CD14-positive monocyte (primary cell): ENCODE results near the gene MMP7. TPM values are rescaled to one million over a fixed set of nuclear protein-coding genes. Genes with fewer than 3 reads are reported as not detected.

Source experiments
- DNase-seq, 3 donors: peaks; one replicate each; pipeline ENCODE4 v3.0.0-alpha.2; 2011 to 2022
- H2AFZ ChIP-seq: 2 replicates; pipeline ENCODE4 v1.6.0; 2012; ENCODE audit warnings: mild to moderate bottlenecking, low read depth, low read length, inconsistent platforms; ENCODE audit not compliant: insufficient read depth, poor library complexity, severe bottlenecking
- H3K27ac ChIP-seq, 2 donors: 1 replicate in 1 of 2; 2 replicates in 1 of 2; pipeline ENCODE4 v1.5.1; 2012 to 2013; ENCODE audit warnings: low read length in 2 of 2, control low read depth in 1 of 2, inconsistent platforms in 1 of 2, low read depth in 1 of 2, mild to moderate bottlenecking in 1 of 2
- H3K27me3 ChIP-seq, 2 donors: one replicate each; pipeline versions ENCODE4 v1.6.0 to v1.6.1; 2011 to 2013; ENCODE audit warnings: low read length in 2 of 2; ENCODE audit not compliant: control insufficient read depth in 2 of 2, insufficient read depth in 2 of 2
- H3K36me3 ChIP-seq, 2 donors: replicated peaks in 1 of 2; 1 replicate in 1 of 2; 2 replicates in 1 of 2; pipeline versions ENCODE4 v1.5.1 to v1.6.1; 2012 to 2013; ENCODE audit warnings: low read length in 2 of 2, control low read depth in 1 of 2, inconsistent platforms in 1 of 2, mild to moderate bottlenecking in 1 of 2; ENCODE audit not compliant: insufficient read depth in 2 of 2, control insufficient read depth in 1 of 2
- H3K4me1 ChIP-seq, 2 donors: 1 replicate in 1 of 2; 2 replicates in 1 of 2; pipeline versions ENCODE4 v1.5.1 to v1.6.1; 2012 to 2013; ENCODE audit warnings: low read length in 2 of 2, control low read depth in 1 of 2, inconsistent platforms in 1 of 2, mild to moderate bottlenecking in 1 of 2, moderate library complexity in 1 of 2; ENCODE audit not compliant: insufficient read depth in 2 of 2, control insufficient read depth in 1 of 2
- H3K4me2 ChIP-seq: replicated peaks from 2 replicates; pipeline ENCODE3; 2012; ENCODE audit warnings: low read length, moderate library complexity, mild to moderate bottlenecking; ENCODE audit not compliant: poor library complexity, severe bottlenecking; ENCODE audit errors: extremely low read depth
- H3K4me3 ChIP-seq, 3 experiments: fragments of 200-600 bp in 1 of 3; sonication (generic) in 1 of 3; replicated peaks in 1 of 3; 1 replicate in 2 of 3; 2 replicates in 1 of 3; pipeline ENCODE4 v1.5.1; 2011 to 2013; ENCODE audit warnings: low read length in 3 of 3, mild to moderate bottlenecking in 3 of 3, control low read depth in 2 of 3, low read depth in 2 of 3, inconsistent platforms in 1 of 3, moderate library complexity in 1 of 3
- H3K79me2 ChIP-seq: 2 replicates; pipeline ENCODE4 v1.6.0; 2012; ENCODE audit warnings: mild to moderate bottlenecking, control low read depth, inconsistent platforms, low read length, moderate library complexity; ENCODE audit not compliant: insufficient read depth
- H3K9ac ChIP-seq: 2 replicates; pipeline ENCODE4 v1.6.0; 2017; ENCODE audit warnings: low read length, mild to moderate bottlenecking; ENCODE audit not compliant: insufficient read depth, poor library complexity, severe bottlenecking
- H3K9me3 ChIP-seq, 2 donors: replicated peaks in 1 of 2; 1 replicate in 1 of 2; 2 replicates in 1 of 2; pipeline versions ENCODE4 v1.5.1 to v1.6.1; 2012 to 2013; ENCODE audit warnings: low read length in 2 of 2, control low read depth in 1 of 2; ENCODE audit not compliant: control insufficient read depth in 1 of 2, insufficient read depth in 1 of 2
- H4K20me1 ChIP-seq: 2 replicates; pipeline ENCODE4 v1.6.0; 2012; ENCODE audit warnings: mild to moderate bottlenecking, low read length, control low read depth, moderate library complexity; ENCODE audit not compliant: insufficient read depth
- H3K27ac Mint-ChIP-seq, 7 donors: one replicate each; pipeline ENCODE4 v1.8.0; 2020; ENCODE audit warnings: mild to moderate bottlenecking in 7 of 7, mixed read lengths in 7 of 7, moderate library complexity in 6 of 7, inconsistent platforms in 2 of 7
- H3K27me3 Mint-ChIP-seq, 3 donors: one replicate each; pipeline ENCODE4 v1.8.0; 2021 to 2022; ENCODE audit warnings: low read depth in 3 of 3, mild to moderate bottlenecking in 3 of 3, mixed read lengths in 3 of 3, moderate library complexity in 3 of 3, inconsistent platforms in 1 of 3
- H3K36me3 Mint-ChIP-seq, 2 donors: one replicate each; pipeline ENCODE4 v1.8.0; 2020; ENCODE audit warnings: mixed read lengths in 2 of 2, inconsistent platforms in 1 of 2, mild to moderate bottlenecking in 1 of 2
- H3K4me1 Mint-ChIP-seq: one replicate; pipeline ENCODE4 v1.8.0; 2020; ENCODE audit warnings: mild to moderate bottlenecking, mixed read lengths
- H3K4me3 Mint-ChIP-seq, 2 donors: one replicate each; pipeline ENCODE4 v1.8.0; 2020; ENCODE audit warnings: mild to moderate bottlenecking in 2 of 2, mixed read lengths in 2 of 2, moderate library complexity in 1 of 2
- H3K9me3 Mint-ChIP-seq, 7 donors: one replicate each; pipeline ENCODE4 v1.8.0; 2020 to 2022; ENCODE audit warnings: mixed read lengths in 7 of 7, mild to moderate bottlenecking in 6 of 7, moderate library complexity in 6 of 7, inconsistent platforms in 2 of 7
- CTCF ChIP-seq: fragments of 200-600 bp; IDR thresholded peaks from one replicate; pipeline ENCODE4 v1.8.0; 2022; ENCODE audit warnings: antibody characterized with exemption, mild to moderate bottlenecking
- WGBS: methylation state at CpG from one replicate; pipeline ENCODE4 v1.1.5; 2013; ENCODE audit warnings: missing lambda C conversion rate; ENCODE audit not compliant: insufficient coverage; 5-methylcytosine and 5-hydroxymethylcytosine counted together
- intact Hi-C, 2 donors: fragments of 100-400 bp; cut with micrococcal nuclease; formaldehyde crosslinking; loops; one replicate each; pipeline versions ENCODE4 v1.15.0 to v1.15.1; 2023
- polyA plus RNA-seq, 3 donors: library from polyadenylated mRNA; depleted of rRNA in 1 of 3; unstranded in 2 of 3; stranded (reverse) in 1 of 3; fragments of 300-500 nt in 2 of 3; fragments of >200 nt in 1 of 3; fragmentation: Illumina TruSeq in 2 of 3; gene quantifications; 1 replicate in 2 of 3; 2 replicates in 1 of 3; pipeline ENCODE4 v1.2.3, GENCODE V29; 2012 to 2021

Gene MMP7
- polyA plus RNA-seq, 3 donors = not detected

GRCh38 chr11:102559839-102560238 is 29.3 kb upstream of the MMP7 start:
- Histone ChIP-seq H3K9ac (no peak overlapping the region), H3K79me2 (no peaks in the 10 kb centered on the region), H3K4me2 (no peak overlapping the region), H4K20me1 (no peaks in the 10 kb centered on the region), H3K36me3 (no peaks in the 10 kb centered on the region), H3K4me3 (no peak overlapping the region), H3K9me3 (peaks cover 0 to 8% of the 10 kb centered on the region in 2 donors), H3K27me3 (no peaks in the 10 kb centered on the region), H3K27ac (no peak overlapping the region), H2AFZ (no peak overlapping the region), H3K4me1 (peaks cover 7 to 20% of the 10 kb centered on the region in 2 donors)
- no peak for TF ChIP-seq CTCF
- H3K4me1 Mint-ChIP-seq = peaks cover 40% of the 10 kb centered on the region
- H3K36me3 Mint-ChIP-seq = no peaks in the 10 kb centered on the region
- intact Hi-C loops = no loop called here
- H3K9me3 Mint-ChIP-seq = peaks cover 0 to 9% (median 6%) of the 10 kb centered on the region in 7 donors
- H3K4me3 Mint-ChIP-seq = no peak overlapping the region
- no peak overlapping the region for H3K27ac Mint-ChIP-seq
- DNase-seq = no peak
- peaks cover 0 to 2% (median 0%) of the 10 kb centered on the region in 3 donors for H3K27me3 Mint-ChIP-seq

GRCh38 chr11:102555091-102555490 is 24.5 kb upstream of the MMP7 start:
- Histone ChIP-seq H3K4me2 (no peak overlapping the region), H3K27ac (no peak overlapping the region), H3K36me3 (no peaks in the 10 kb centered on the region), H3K4me1 (peaks cover 0 to 5% of the 10 kb centered on the region in 2 donors), H3K4me3 (no peak overlapping the region), H3K27me3 (no peaks in the 10 kb centered on the region), H4K20me1 (no peaks in the 10 kb centered on the region), H2AFZ (no peak overlapping the region), H3K79me2 (no peaks in the 10 kb centered on the region), H3K9ac (no peak overlapping the region), H3K9me3 (peaks cover 0 to 8% of the 10 kb centered on the region in 2 donors)
- no peak for DNase-seq
- no peaks in the 10 kb centered on the region for H3K27me3 Mint-ChIP-seq
- WGBS = no CpG with 5 or more reads among the region's 3 CpGs
- no peak overlapping the region for H3K4me3 Mint-ChIP-seq
- H3K4me1 Mint-ChIP-seq = peaks cover 9% of the 10 kb centered on the region
- no peak overlapping the region for H3K27ac Mint-ChIP-seq
- intact Hi-C loops = no loop called here
- TF ChIP-seq CTCF = no peak
- no peaks in the 10 kb centered on the region for H3K36me3 Mint-ChIP-seq
- H3K9me3 Mint-ChIP-seq = peaks cover 0 to 9% (median 6%) of the 10 kb centered on the region in 7 donors
